NB4 (cell line): Measurements from ENCODE around the gene NR3C2.

Source experiments
- DNase-seq: peaks from one replicate; pipeline ENCODE4 v3.0.0; 2010; ENCODE audit warnings: low read depth
- H3K4me3 ChIP-seq: one replicate; pipeline ENCODE4 v1.5.1; 2011; ENCODE audit warnings: mild to moderate bottlenecking, low read depth, low read length, moderate library complexity
- MYC ChIP-seq: IDR thresholded peaks from 2 replicates; pipeline ENCODE4 v1.6.1; 2011; ENCODE audit warnings: low read depth, low read length
- POLR2A ChIP-seq: IDR thresholded peaks from 2 replicates; pipeline ENCODE4 v1.6.1; 2011; ENCODE audit warnings: mild to moderate bottlenecking; ENCODE audit not compliant: insufficient read length; ENCODE audit errors: extremely low read depth
- TF ChIP-seq, protein P1 (sequence below): IDR thresholded peaks from one replicate; pipeline ENCODE4 v1.5.1; 2012; ENCODE audit warnings: low read depth, low read length
- TF ChIP-seq, protein P2 (sequence below): IDR thresholded peaks from 2 replicates; pipeline ENCODE4 v1.6.1; 2011; ENCODE audit warnings: low read depth, low read length

NR3C2 gene

DNA sequence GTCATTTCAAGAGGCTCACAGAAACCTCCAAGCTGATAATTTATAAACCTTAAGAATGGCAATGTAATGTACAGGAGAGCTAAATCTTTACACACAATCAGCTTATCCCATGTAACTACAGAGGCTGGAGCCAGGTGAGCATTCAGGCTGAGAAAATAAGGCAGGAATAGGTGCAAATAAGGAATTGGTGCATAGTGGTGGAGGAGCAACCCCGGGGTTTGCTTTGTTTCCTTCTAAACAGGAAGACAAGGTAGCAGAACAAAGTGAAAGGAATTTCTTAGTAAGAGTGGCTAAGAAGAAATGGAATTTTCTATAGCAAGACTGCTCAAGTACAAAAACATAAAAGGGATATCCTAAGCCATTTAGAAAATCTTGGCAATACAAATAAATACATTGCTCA lies 82.4 kb downstream of the NR3C2 start:
- TF ChIP-seq MYC (no peak), POLR2A (no peak)
- TF ChIP-seq, protein P1, sequence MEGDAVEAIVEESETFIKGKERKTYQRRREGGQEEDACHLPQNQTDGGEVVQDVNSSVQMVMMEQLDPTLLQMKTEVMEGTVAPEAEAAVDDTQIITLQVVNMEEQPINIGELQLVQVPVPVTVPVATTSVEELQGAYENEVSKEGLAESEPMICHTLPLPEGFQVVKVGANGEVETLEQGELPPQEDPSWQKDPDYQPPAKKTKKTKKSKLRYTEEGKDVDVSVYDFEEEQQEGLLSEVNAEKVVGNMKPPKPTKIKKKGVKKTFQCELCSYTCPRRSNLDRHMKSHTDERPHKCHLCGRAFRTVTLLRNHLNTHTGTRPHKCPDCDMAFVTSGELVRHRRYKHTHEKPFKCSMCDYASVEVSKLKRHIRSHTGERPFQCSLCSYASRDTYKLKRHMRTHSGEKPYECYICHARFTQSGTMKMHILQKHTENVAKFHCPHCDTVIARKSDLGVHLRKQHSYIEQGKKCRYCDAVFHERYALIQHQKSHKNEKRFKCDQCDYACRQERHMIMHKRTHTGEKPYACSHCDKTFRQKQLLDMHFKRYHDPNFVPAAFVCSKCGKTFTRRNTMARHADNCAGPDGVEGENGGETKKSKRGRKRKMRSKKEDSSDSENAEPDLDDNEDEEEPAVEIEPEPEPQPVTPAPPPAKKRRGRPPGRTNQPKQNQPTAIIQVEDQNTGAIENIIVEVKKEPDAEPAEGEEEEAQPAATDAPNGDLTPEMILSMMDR = no peak
- TF ChIP-seq, protein P2, sequence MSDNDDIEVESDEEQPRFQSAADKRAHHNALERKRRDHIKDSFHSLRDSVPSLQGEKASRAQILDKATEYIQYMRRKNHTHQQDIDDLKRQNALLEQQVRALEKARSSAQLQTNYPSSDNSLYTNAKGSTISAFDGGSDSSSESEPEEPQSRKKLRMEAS = no peak
- no peak for DNase-seq
- H3K4me3 ChIP-seq = no peak overlapping the region

DNA sequence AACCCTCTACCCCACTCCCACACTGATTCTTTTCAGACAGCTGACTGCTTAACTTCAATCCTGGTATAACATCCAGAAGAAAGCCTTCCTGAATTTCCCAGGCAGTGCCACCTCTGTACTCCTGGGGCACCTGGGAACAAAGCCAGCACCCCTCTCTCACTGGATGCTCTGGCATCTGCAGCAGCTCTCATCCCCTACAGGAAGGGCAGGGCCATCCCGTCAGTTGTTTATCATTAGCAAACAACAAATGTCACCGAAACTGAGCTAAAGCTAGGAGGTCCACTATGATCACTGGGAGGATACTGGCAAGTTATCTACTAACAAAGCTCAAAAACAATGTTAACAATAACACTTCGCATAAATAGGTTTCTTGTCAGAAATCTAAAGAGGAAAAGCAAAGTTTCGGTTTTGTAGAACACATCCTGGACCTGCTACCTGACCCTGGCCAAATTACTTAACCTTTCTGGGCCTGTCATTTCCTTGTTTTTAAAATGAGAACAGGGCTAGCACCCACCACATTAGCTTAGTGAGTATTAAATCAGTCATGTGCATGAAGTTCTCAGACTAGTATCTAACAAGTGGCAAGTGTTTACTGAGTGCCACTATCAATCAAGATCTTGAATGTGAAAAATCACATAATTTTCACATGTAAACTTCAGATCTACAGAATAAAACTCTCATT lies 86.6 kb downstream of the NR3C2 start:
- DNase-seq = no peak
- TF ChIP-seq, protein P2 = no peak
- TF ChIP-seq MYC = no peak
- TF ChIP-seq, protein P1 = no peak
- TF ChIP-seq POLR2A = no peak
- no peak overlapping the region for H3K4me3 ChIP-seq

DNA sequence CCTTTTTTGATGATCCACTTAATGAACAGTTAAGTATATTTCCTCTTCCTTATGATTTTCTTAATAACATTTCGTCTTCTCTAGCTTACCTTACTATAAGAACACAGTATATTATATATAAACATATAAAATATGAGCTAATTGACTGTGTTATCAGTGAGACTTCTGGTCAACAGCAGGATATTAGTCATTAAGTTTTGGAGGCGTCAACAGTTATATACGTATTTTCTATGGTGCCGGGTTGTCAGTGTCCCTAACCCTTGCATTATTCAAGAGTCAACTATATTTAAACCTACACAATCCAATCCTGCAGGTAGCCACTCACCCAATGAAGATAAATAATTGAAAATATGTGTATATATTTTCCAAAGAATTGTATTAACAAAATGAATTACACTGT lies 88.0 kb downstream of the NR3C2 start:
- H3K4me3 ChIP-seq = no peak overlapping the region
- DNase-seq = no peak
- TF ChIP-seq, protein P1 = no peak

DNA sequence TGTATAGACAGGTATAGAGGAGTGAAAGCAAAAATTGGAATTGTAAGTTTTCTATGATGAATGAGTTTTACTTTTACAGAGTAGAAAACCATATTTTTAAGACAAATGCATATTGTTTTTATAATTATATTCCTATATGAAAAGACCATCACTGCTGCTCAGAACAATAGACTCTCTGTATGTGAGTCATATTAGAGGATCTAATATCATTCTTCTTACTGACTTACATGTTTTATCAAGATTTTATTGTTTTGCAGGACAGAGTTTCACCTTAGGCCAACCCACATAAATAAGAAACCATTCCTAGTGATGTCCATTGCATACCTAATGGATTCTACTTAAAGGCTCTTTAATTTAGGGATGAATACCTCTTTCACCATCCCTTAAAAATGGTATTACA lies 88.6 kb downstream of the NR3C2 start:
- H3K4me3 ChIP-seq = no peak overlapping the region
- TF ChIP-seq MYC = no peak
- no peak for TF ChIP-seq POLR2A
- TF ChIP-seq, protein P1 = no peak
- TF ChIP-seq, protein P2 = no peak
- no peak for DNase-seq

DNA sequence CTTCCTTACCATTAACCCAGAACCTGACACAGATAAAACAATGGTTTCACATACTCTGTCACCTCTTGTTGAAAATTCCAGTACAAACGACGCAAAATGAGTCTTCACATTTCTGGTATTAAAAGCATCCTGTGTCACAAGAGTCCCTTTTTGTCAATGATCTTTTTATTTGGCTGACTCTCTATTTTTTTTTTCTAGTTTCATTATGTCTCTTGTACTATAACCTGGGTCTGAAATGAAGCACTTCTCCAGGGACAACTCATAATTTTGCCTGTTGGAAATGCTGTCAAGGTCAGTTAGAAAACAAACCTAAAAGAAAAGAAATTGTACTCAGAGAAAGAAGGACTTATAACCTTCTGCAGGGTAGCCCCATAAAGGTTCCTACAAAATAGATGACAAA lies 93.1 kb downstream of the NR3C2 start:
- DNase-seq = no peak
- TF ChIP-seq, protein P2 = no peak
- no peak for TF ChIP-seq MYC
- no peak overlapping the region for H3K4me3 ChIP-seq

DNA sequence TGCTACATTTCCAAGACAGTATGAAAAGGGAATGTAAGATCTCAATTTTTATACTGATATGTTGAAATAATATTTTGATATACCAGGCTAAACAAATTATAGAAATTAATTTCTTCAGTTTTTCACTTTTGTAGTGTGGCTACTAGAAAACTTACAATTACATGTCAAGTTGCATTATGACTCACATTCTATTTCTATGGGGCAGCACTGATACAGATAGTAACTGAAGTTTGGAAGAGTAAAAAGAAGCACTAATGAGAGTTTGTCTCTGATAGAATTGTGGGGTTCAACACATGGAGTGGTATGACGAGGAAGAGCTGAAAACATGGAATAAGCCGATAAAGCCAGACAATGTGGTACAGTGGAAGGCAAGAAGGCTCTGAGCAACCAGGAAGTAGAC lies 95.6 kb downstream of the NR3C2 start:
- no peak overlapping the region for H3K4me3 ChIP-seq
- DNase-seq = no peak
- TF ChIP-seq MYC (no peak), POLR2A (no peak)
- TF ChIP-seq, protein P1 = no peak
- TF ChIP-seq, protein P2 = no peak
